Activated CD8-positive, alpha-beta T cell treated with anti-CD3 and anti-CD28 coated beads for 36 hours (primary cell): ENCODE data around the gene ARRDC5. TPM values are rescaled to one million over a fixed set of nuclear protein-coding genes. Genes with fewer than 3 reads are reported as not detected.

Experiments used
- ATAC-seq: fragments of 200-7000 bp; cut with Tn5 transposase; one replicate; pipeline ENCODE4 v1.10.0; 2021; ENCODE audit warnings: mild to moderate bottlenecking, moderate library complexity
- CTCF ChIA-PET: fragments of 350-600 bp; sonication (Branson Sonifier 250); formaldehyde crosslinking; loops from one replicate; lab custom pipeline; 2021; ENCODE audit warnings: antibody characterized with exemption; lab: Charles Lee
- POLR2A ChIA-PET: fragments of 350-600 bp; sonication (Branson Sonifier 250); formaldehyde crosslinking; loops from one replicate; lab custom pipeline; 2021; ENCODE audit warnings: antibody characterized with exemption; lab: Charles Lee
- DNase-seq: peaks from one replicate; pipeline ENCODE4 v3.0.0-alpha.2; 2020
- H3K27ac Mint-ChIP-seq: one replicate; pipeline ENCODE4 v1.8.0; 2021; ENCODE audit warnings: mild to moderate bottlenecking, mixed read lengths
- H3K27me3 Mint-ChIP-seq: one replicate; pipeline ENCODE4 v1.8.0; 2021; ENCODE audit warnings: mixed read lengths
- H3K36me3 Mint-ChIP-seq: one replicate; pipeline ENCODE4 v1.8.0; 2021; ENCODE audit warnings: low read depth, mixed read lengths
- H3K4me1 Mint-ChIP-seq: one replicate; pipeline ENCODE4 v1.8.0; 2021; ENCODE audit warnings: low read depth, mixed read lengths
- H3K4me3 Mint-ChIP-seq: one replicate; pipeline ENCODE4 v1.8.0; 2021; ENCODE audit warnings: mild to moderate bottlenecking, moderate library complexity, mixed read lengths
- H3K9me3 Mint-ChIP-seq: one replicate; pipeline ENCODE4 v1.8.0; 2021; ENCODE audit warnings: mixed read lengths
- intact Hi-C: fragments of 100-400 bp; cut with micrococcal nuclease; formaldehyde crosslinking; loops from one replicate; pipeline ENCODE4 v1.10.0; 2022
- total RNA-seq, 2 experiments: library from RNA; stranded (reverse); gene quantifications; one replicate each; pipeline ENCODE4 v1.2.3, GENCODE V29; 2021
- TF ChIP-seq, protein P1 (sequence below): fragments of 200-600 bp; IDR thresholded peaks from one replicate; pipeline ENCODE4 v1.8.0; 2022; ENCODE audit warnings: antibody characterized with exemption, mild to moderate bottlenecking

The ARRDC5 gene
- total RNA-seq, 2 experiments from 2014 or later = 0.18 to 0.20 TPM

DNA sequence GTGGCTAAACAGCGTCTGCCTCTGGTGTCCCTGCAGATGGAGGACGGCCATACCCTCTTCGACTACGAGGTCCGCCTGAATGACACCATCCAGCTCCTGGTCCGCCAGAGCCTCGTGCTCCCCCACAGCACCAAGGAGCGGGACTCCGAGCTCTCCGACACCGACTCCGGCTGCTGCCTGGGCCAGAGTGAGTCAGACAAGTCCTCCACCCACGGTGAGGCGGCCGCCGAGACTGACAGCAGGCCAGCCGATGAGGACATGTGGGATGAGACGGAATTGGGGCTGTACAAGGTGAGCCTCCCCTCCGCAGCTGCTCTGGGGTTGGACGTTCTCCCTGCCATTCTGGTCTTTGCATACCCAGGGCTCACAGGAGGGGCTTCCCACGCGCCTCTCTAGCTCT, 26.5 kb upstream of the ARRDC5 start:
- ChIA-PET CTCF (no interaction called here), POLR2A (interaction anchor here (1.1 to 6.5 kb wide), 4 partner anchors 12 to 19 kb away, joined by 3 to 48 read pairs (median 4); no protein-coding TSS in a partner anchor)
- Mint-ChIP-seq H3K4me3 (no peak overlapping the region), H3K36me3 (peaks cover 50% of the 10 kb centered on the region), H3K27ac (no peak overlapping the region), H3K27me3 (no peaks in the 10 kb centered on the region), H3K4me1 (peaks cover 9% of the 10 kb centered on the region), H3K9me3 (no peaks in the 10 kb centered on the region)
- intact Hi-C loops = no loop called here
- DNase-seq (no peak), ATAC-seq (no peak)
- TF ChIP-seq, protein P1, sequence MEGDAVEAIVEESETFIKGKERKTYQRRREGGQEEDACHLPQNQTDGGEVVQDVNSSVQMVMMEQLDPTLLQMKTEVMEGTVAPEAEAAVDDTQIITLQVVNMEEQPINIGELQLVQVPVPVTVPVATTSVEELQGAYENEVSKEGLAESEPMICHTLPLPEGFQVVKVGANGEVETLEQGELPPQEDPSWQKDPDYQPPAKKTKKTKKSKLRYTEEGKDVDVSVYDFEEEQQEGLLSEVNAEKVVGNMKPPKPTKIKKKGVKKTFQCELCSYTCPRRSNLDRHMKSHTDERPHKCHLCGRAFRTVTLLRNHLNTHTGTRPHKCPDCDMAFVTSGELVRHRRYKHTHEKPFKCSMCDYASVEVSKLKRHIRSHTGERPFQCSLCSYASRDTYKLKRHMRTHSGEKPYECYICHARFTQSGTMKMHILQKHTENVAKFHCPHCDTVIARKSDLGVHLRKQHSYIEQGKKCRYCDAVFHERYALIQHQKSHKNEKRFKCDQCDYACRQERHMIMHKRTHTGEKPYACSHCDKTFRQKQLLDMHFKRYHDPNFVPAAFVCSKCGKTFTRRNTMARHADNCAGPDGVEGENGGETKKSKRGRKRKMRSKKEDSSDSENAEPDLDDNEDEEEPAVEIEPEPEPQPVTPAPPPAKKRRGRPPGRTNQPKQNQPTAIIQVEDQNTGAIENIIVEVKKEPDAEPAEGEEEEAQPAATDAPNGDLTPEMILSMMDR = no peak

DNA sequence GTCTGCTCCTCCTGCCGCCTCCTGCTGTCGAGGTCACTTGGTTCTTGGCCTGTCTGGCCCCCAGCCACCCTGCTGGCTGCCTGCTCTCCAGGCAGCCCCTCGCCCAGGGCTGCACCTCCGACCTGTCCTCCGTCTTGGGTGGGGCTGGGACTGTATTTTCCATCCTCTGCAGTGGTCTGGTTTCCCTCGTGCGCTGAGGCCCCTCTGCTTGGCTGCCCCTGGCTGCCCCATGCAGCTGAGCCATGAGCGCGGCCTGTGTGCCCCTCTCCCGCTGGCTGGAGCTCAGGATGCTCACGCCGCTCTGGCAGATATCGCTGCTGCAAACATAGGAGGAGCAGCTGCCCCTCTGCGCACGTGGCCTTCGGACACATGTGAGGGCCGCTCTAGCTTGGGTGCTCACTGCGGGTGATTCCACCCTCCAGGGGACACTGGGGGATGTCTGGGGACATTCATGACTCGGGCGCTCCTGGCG, 20.6 kb upstream of the ARRDC5 start:
- ATAC-seq (no peak), DNase-seq (no peak)
- Mint-ChIP-seq H3K9me3 (no peaks in the 10 kb centered on the region), H3K27ac (no peak overlapping the region), H3K36me3 (peaks cover 53% of the 10 kb centered on the region), H3K4me3 (no peak overlapping the region), H3K27me3 (no peaks in the 10 kb centered on the region), H3K4me1 (peaks cover 9% of the 10 kb centered on the region)
- ChIA-PET POLR2A (no interaction called here), CTCF (no interaction called here)
- intact Hi-C loops = no loop called here
- TF ChIP-seq, protein P1 = no peak

DNA sequence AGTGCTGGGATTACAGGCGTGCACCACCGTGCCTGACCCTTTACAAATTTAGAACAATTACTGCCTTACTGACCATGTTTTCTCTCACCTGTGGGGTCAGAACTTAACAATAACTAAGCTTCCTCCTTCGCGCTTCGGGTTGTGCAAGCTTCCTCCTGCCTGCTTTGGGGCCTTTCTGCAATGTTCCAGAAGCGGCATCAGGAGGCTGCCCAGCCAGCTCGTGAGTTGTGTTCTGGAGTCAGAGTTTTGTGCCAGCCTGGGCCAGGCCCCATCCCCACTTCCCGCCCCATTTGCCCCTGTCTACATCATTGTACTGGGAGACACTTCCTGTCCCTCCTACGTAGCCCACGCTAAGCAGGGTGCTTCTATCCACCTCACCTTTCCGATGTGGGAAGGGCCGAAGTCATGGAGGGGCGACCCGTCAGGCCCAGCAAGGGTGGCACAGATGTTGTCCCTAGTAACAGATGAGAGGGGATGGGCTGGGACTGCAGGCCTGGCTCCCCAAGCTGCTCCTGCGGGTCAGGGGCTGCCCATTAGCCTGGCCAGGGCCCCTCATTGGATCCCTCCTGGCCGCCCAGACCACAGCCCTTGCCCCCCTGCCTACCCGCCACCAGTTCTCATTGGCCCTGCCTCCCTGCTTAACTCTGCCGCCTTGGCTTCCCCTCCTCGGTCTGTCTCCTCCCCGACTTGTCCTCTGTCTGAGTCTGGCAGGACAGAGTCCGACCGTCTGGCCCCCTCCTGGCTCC, 20.0 kb upstream of the ARRDC5 start:
- Mint-ChIP-seq H3K4me1 (peaks cover 11% of the 10 kb centered on the region), H3K4me3 (no peak overlapping the region), H3K9me3 (no peaks in the 10 kb centered on the region), H3K27ac (no peak overlapping the region), H3K27me3 (no peaks in the 10 kb centered on the region), H3K36me3 (peaks cover 56% of the 10 kb centered on the region)
- no peak for ATAC-seq
- TF ChIP-seq, protein P1 = no peak
- intact Hi-C loops = no loop called here
- ChIA-PET POLR2A (interaction anchor here (0.9 kb wide), 1 partner anchor 20 kb away, joined by 3 read pairs; no protein-coding TSS in a partner anchor), CTCF (no interaction called here)
- DNase-seq = no peak

DNA sequence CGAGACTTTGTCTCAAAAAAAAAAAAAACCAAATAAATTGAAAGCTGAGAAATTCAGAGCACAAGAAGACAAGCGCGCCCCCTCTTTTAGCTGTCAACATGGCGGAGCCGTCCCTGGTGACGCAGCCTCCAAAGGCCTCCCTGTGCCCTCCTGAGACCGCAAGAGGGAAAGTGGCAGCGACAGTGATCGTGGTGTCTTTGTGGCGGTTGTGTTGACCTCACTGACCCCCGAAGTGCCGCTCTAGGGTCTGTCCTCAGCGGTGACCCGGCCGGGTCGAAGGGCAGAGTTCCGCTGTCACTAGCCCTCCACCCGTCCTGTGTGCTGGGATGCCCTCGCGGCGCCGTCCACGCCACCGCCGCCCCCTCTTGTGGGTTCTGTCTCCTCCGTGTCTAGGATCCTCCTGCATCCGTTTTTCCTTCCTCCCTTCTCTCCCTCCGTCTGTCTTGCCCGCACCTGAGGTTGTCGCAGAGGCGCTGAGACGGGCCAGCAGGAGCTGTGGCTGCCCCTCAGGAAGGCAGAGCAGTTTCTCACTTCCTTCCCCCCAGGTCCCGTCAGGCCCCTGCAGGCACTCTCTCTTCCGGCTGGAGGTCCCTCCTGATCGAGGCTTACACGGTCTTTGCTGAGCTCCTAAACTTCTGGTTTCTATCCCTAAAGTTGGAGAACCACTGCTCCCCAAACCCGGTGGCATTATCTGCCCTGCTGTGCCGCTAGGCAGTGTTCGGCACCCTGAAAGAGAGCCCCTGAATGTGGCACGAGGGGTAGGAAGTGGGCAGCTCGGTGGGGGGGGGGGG, 13.8 kb upstream of the ARRDC5 start:
- DNase-seq (peak; percentile 67), ATAC-seq (peak; percentile 10)
- H3K27ac Mint-ChIP-seq = peak overlapping the region; percentile 87
- ChIA-PET CTCF (interaction anchor here (0.7 to 8.3 kb wide), 6 partner anchors 11 to 125 kb away, joined by 3 to 110 read pairs (median 4); partner anchors contain the start of genes FEM1A and PLIN3), POLR2A (interaction anchor here (0.9 to 8.5 kb wide), 9 partner anchors 8 to 55 kb away, joined by 3 to 82 read pairs (median 3); partner anchors contain the start of gene PLIN3)
- H3K4me1 Mint-ChIP-seq = peaks cover 56% of the 10 kb centered on the region
- no peaks in the 10 kb centered on the region for H3K27me3 Mint-ChIP-seq
- TF ChIP-seq, protein P1 = no peak
- intact Hi-C loops = no loop called here
- no peaks in the 10 kb centered on the region for H3K9me3 Mint-ChIP-seq
- H3K4me3 Mint-ChIP-seq = peak overlapping the region; percentile 77
- peaks cover 81% of the 10 kb centered on the region for H3K36me3 Mint-ChIP-seq
